HG03342 (cell line): ENCODE data around the gene ARHGEF37.
"Not testable (repeated sequence)": the region's sequence is repeated elsewhere in the genome, so short reads cannot be mapped to it uniquely, and the experiment has no call there.

Experiments
- ATAC-seq: cut with Tn5 transposase; IDR thresholded peaks from one replicate; pipeline ENCODE4 v1.9.1; 2021; ENCODE audit warnings: mild to moderate bottlenecking, moderate library complexity; ENCODE audit not compliant: unreplicated experiment

Gene ARHGEF37, protein sequence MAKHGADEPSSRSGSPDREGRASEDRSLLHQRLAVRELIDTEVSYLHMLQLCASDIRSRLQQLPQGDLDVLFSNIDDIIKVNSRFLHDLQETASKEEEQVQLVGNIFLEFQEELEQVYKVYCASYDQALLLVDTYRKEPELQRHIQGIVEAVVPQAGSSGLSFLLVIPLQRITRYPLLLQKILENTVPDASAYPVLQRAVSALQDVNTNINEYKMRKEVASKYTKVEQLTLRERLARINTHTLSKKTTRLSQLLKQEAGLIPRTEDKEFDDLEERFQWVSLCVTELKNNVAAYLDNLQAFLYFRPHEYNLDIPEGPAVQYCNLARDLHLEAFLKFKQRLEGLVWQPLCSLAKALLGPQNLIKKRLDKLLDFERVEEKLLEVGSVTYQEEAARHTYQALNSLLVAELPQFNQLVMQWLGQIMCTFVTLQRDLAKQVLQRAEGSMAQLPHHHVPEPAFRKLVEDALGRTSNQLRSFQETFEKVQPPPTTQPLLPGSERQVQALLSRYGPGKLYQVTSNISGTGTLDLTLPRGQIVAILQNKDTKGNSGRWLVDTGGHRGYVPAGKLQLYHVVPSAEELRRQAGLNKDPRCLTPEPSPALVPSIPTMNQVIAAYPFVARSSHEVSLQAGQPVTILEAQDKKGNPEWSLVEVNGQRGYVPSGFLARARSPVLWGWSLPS

GRCh38 chr5:149581192-149581861 lies at the start of gene ARHGEF37:
TSS of gene ARHGEF37 (plus strand) at chr5:149581498. CDS start at chr5:149597770, 16,272 bp downstream.
- no peak for ATAC-seq

DNA sequence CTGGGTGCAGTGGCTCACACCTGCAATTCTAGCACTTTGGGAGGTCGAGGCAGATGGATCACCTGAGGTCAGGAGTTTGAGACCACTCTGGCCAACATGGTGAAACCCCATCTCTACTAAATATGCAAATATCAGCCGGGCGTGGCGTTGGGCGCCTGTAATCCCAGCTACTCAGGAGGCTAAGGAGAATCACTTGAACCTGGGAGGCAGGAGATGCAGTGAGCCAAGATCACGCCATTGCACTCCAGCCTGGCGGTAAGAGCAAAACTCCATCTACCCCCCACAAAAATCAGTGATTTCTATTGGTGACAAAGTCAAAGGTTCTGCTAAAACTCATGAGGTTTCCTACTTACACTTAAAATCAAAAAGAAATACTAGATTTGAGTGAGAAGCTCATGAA lies 48.9 kb upstream of the ARHGEF37 start:
- ATAC-seq: no peak

DNA sequence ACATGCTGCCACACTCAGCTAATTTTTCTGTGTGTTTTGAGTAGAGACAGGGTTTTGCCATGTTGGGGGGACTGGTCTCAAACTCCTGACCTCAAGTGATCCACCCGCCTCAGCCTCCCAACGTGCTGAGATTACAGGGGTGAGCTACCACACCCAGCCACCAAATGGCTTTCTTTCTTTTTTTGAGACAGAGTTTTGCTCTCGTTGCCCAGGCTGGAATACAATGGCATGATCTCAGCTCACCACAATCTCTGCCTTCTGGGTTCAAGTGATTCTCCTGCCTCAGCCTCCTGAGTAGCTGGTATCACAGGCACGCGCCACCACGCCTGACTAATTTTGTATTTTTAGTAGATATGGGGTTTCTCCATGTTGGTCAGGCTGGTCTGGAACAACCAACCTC lies 45.5 kb upstream of the ARHGEF37 start:
- not testable (repeated sequence) for ATAC-seq

DNA sequence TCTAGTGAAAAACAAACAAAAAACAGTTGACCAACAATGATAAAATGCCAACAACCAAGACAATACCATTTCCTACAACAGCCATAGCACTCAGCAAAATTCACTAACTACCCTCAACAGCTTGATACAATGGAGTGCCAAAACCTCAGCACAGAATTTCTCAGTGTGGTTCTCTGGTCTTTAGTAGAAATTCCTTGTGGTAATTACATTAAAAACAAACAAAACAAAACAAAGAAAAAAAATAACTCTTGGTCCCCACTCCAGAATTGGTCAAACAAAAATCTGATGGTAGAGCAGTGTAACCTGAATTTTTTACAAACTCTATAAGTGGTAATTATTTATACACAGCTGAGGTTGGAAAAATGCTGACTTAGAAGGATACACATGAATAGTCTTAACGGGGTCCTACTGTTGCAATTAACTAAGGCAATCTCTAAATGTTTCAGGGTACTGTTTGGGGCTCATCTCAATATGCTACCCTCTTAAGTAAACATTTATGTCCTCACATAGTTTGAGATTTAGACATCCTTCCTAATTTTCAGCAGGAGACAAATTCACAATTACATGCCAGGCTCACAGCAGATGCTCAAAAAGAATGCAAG lies 43.8 kb upstream of the ARHGEF37 start:
- no peak for ATAC-seq

- no peak for ATAC-seq
Observed at GRCh38 chr5:149540089-149540488, 41.2 kb upstream of the ARHGEF37 start.

DNA sequence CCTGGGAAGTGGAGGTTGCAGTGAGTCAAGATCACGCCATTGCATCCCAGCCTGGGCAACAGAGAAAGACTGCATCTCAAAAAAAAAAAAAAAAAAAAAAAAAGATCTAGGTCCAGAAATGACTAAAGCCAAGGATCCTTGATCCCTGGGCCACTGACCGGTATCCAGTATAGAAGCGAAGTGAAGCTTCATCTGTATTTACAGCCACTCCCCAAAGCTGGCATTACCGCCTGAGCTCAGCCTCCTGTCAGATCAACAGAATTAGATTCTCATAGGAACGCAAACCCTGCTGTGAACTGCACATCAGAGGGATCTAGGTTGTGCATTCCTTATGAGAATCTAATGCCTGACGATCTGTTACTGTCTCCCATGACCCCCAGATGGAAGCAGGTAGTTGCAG lies 39.4 kb upstream of the ARHGEF37 start:
- no peak for ATAC-seq

DNA sequence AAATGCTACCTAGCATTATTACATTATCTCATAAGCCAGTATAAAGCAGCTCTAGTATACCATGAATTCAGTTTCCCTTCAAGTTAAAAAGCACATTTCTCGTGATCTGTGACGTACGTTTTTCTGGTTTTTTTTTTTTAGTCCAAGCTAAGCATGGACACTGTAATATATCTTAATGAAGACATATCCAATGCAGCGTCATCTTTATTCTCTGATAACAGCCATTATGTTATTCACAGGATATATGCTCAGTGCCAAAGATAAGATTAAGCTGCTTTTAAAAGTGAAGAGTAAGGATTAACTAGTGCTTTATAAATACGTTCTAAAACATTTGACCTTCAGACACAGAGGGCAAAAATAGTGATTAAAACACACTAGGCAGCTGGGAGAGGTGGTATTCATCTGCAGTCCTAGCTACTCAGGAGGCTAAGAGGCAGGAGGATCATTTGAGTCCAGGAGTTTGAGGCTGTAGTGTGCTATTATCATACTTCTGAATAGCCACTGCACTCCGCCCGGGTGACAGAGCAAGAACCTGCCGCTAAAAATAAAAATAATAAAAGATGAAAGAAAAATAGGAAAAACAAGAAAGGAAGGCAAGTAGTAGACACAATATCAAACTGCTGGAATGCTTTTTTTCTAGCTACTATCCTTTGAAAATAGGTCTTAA lies 37.8 kb upstream of the ARHGEF37 start:
- ATAC-seq: no peak

- no peak for ATAC-seq
Observed at GRCh38 chr5:149544028-149544420, 37.3 kb upstream of the ARHGEF37 start.

DNA sequence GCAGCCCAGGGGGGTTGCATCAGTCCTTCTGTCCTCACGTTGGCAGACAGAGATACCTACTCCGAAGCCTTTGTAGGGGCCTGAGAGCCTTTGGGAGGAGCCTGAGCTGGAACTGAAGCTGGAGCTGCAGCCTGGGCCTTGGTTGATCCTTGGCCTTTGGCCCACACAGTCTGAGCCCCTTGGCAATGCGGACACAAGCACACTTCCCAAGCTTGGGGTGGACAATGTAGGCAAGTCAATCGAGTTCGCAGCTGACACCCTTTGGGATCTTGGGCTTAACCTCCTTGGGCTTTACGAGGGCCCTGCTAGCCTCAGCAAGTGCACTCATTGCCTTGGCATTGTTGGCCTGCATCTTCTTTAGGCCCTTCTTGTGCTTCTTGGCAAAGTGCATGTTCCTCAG lies 36.0 kb upstream of the ARHGEF37 start:
- no peak for ATAC-seq

DNA sequence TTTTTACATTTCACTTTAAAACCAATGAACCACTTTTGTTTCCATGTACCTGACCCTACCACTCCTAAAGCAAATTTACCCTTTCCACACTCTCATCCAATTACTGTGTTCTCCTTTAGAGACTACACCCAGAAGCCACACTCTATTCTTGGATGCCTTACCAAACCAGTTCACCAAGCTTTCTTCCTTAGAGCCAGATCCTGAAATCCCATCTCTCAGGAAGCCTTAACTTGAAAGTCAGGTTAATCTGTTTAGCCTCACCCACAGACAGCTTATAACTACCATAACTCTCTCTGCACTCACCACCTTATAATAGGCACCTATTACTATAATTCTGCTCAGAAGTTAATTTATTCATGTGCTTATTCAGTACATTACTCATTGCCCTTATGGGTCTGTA lies 34.3 kb upstream of the ARHGEF37 start:
- ATAC-seq: no peak

DNA sequence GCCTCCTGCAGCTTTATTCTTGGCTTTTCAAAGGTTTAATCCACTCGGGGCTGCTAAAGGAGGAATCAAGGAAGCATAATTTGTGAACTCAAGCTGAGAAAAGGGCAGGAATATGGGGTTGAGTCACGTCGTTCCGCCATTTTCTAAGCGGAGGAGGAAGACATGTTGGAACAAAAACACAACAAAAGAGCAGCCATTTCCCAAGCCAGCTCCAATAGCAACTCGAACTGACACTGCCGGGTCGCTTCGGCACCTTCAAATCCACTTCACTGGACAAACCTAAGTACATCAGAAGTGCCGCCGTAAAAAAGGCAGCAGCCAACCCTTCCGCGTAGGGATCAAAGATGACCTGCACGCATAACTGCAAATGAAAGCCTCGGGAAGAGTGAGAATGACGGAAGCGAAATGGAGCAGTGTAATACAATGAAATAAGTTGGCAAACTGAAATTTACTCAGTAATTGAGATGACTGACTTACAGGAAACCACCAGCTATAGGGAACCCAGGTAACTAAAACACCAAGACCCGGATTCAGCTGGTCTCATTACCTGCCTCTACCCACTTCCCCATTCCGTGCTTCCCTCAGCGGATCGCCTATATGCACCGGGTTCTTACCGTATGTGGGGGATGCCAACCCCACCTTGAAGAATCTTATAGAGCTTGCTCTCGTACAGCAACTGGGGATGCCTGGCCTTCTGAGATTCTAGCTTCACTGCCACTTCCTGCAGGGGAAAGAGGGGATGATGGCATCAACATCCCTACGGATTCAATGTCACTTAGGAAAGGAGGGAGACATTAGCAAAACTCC lies 31.6 kb upstream of the ARHGEF37 start:
- ATAC-seq: peak; percentile 34

DNA sequence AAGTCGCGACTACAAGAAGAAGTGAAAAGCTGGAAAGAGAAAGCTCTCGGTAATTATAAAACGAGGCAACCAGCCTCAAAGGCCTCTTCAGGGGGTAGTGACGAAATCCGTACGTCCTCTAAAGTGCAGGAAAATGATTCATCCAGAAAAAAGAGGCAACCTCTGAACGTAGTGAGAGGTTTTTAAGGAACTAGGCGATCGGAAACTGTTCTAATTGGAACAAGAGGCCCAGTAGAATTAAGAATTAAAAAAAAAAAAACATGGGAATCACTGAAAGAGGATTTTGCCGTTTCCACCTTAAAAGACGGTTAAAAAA lies 31.1 kb upstream of the ARHGEF37 start:
- no peak for ATAC-seq

- ATAC-seq: peak; percentile 0
Observed at GRCh38 chr5:149550594-149551226, 30.6 kb upstream of the ARHGEF37 start.

GRCh38 chr5:149551227-149552037 lies 29.9 kb upstream of the ARHGEF37 start, which contains the start of gene CSNK1A1:
TSS of gene CSNK1A1 (minus strand) at chr5:149551439. CDS start at chr5:149550964, 475 bp downstream.
- ATAC-seq: peak; percentile 88

- no peak for ATAC-seq
Observed at GRCh38 chr5:149552038-149552494, 29.2 kb upstream of the ARHGEF37 start.

DNA sequence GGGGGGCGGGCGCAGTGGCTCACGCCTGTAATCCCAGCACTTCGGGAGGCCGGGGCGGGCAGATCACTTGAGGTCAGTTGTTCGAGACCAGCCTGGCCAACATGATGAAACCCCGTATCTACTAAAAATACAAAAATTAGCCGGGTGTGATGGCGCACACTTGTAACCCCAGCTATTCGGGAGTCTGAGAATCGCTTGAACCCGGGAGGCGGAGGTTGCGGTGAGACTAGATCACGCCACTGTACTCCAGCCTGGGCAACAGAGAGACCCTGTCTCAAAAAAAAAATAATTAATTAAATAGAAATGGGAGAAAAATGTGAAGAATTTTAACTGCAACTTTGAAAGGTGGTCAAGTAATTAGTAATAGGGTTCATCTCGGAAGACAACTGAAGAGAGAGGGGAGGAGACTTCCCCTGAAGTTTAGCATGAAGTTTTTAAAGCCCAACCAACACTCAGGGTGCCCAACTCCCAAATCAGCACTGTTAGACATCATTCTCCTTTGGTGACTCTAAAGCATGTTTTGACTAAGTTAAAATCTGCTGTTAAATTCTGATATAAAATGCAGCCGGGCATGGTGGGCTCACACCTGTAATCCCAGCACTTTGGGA lies 28.6 kb upstream of the ARHGEF37 start:
- ATAC-seq: no peak

GRCh38 chr5:149559706-149560105 lies 21.6 kb upstream of the ARHGEF37 start:
- no peak for ATAC-seq

DNA sequence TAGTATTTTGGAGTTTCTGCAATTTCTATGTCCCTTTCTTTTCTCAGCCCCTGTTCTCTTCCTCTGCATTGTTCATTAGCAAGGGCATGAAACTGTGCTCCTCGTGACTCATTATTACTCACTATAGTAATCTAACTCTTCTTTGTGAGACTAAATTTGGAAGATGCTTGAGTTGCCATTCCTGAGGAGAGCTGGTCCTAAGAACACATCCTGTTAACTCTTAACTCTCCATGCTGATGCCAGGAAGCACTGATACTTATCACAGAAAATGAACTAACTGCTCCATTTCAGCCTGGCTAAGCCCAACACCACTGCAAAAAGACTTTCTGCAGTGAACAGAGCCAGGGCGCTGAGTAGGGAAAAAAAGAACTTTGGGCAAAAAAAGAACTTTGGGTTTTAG lies 19.4 kb upstream of the ARHGEF37 start:
- ATAC-seq: no peak
